ENCODE measurements around the gene ADGRG6.

DNA sequence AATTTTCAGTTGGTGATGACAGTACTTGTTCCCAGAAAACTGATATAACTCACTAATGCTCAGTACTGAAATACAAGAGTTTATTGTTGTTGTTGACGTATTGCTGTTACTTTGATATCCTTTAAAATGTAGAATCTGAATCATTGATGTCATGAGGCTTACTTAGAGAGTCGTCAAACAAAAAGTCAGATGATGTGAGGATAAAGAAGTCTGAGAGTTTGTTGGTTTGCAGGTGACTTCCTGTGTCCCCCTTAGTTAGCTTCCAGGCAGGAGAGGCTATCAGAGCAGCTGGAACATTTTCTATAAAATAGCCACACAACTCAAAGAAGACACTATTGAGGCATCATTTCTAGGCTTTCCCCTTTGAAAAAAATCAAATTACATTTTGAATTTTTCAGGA lies 97.9 kb downstream of the ADGRG6 start:
- TF ChIP-seq, protein P1, sequence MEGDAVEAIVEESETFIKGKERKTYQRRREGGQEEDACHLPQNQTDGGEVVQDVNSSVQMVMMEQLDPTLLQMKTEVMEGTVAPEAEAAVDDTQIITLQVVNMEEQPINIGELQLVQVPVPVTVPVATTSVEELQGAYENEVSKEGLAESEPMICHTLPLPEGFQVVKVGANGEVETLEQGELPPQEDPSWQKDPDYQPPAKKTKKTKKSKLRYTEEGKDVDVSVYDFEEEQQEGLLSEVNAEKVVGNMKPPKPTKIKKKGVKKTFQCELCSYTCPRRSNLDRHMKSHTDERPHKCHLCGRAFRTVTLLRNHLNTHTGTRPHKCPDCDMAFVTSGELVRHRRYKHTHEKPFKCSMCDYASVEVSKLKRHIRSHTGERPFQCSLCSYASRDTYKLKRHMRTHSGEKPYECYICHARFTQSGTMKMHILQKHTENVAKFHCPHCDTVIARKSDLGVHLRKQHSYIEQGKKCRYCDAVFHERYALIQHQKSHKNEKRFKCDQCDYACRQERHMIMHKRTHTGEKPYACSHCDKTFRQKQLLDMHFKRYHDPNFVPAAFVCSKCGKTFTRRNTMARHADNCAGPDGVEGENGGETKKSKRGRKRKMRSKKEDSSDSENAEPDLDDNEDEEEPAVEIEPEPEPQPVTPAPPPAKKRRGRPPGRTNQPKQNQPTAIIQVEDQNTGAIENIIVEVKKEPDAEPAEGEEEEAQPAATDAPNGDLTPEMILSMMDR (IDR thresholded peaks at IDR 0.05): no peak
- no peak for TF ChIP-seq POLR2A (IDR thresholded peaks at IDR 0.05)

Measured in body of pancreas (tissue), 4 donors.